NCI-H146 treated with DMSO at 0.1 percent for 48 hours (cell line): ENCODE measurements around the gene DSCAML1.

Experiments used
- DNase-seq: peaks from one replicate; lab custom pipeline; 2025; ENCODE audit not compliant: unreplicated experiment; lab: John Stamatoyannopoulos, UW

DSCAML1 gene

GRCh38 chr11:117437791-117438130 is 359.3 kb downstream of the DSCAML1 start:
- no peak for DNase-seq

- DNase-seq: no peak
Observed at GRCh38 chr11:117437041-117437790, 359.8 kb downstream of the DSCAML1 start.

- no peak for DNase-seq
Observed at GRCh38 chr11:117435326-117435725, 361.7 kb downstream of the DSCAML1 start.

- no peak for DNase-seq
Observed at GRCh38 chr11:117434481-117434880, 362.5 kb downstream of the DSCAML1 start.

- no peak for DNase-seq
Observed at GRCh38 chr11:117433717-117434116, 363.3 kb downstream of the DSCAML1 start.

GRCh38 chr11:117431436-117431835 is 365.6 kb downstream of the DSCAML1 start:
- DNase-seq: no peak

- no peak for DNase-seq
Observed at GRCh38 chr11:117430293-117430955, 366.6 kb downstream of the DSCAML1 start.

- no peak for DNase-seq
Observed at GRCh38 chr11:117428856-117429229, 368.2 kb downstream of the DSCAML1 start.

GRCh38 chr11:117428186-117428855 is 368.7 kb downstream of the DSCAML1 start:
- DNase-seq: no peak

GRCh38 chr11:117427356-117427874 is 369.6 kb downstream of the DSCAML1 start:
- DNase-seq: no peak

GRCh38 chr11:117426941-117427340 is 370.1 kb downstream of the DSCAML1 start:
- no peak for DNase-seq

GRCh38 chr11:117426297-117426685 is 370.7 kb downstream of the DSCAML1 start:
- DNase-seq: peak; percentile 37

GRCh38 chr11:117425679-117426296 is 371.2 kb downstream of the DSCAML1 start:
- DNase-seq: no peak

- no peak for DNase-seq
Observed at GRCh38 chr11:117424781-117425180, 372.2 kb downstream of the DSCAML1 start.

- no peak for DNase-seq
Observed at GRCh38 chr11:117423046-117423575, 373.9 kb downstream of the DSCAML1 start.

GRCh38 chr11:117421476-117421875 is 375.5 kb downstream of the DSCAML1 start:
- no peak for DNase-seq

GRCh38 chr11:117421041-117421440 is 376.0 kb downstream of the DSCAML1 start:
- DNase-seq: no peak

- no peak for DNase-seq
Observed at GRCh38 chr11:117420598-117420997, 376.4 kb downstream of the DSCAML1 start.

- DNase-seq: no peak
Observed at GRCh38 chr11:117420143-117420485, 376.9 kb downstream of the DSCAML1 start.

GRCh38 chr11:117419482-117420142 is 377.4 kb downstream of the DSCAML1 start:
- DNase-seq: no peak
